Measurements from ENCODE around the gene CHIA. TPM values are rescaled to one million over a fixed set of nuclear protein-coding genes. Genes with fewer than 3 reads are reported as not detected.

The CHIA gene
- total and polyA plus RNA-seq, 12 donors, result 0.30 TPM; not detected in 11

GRCh38 chr1:111318523-111318922 is 27.9 kb downstream of the CHIA start:
- ATAC-seq, result no peak
- intact Hi-C loops (cut with DNase I), result loop anchor here in 1 of 10 donors (5.0 kb wide), 1 partner anchor 34 kb away; no protein-coding TSS in a partner anchor

GRCh38 chr1:111320066-111320879 is 29.6 kb downstream of the CHIA start:
- DNase-seq, result no peak
- no peaks in the 10 kb centered on the region for H3K36me3 ChIP-seq

More at GRCh38 chr1:111318523-111318922, 27.9 kb downstream of the CHIA start:
- H3K9me3 ChIP-seq, result no peaks in the 10 kb centered on the region
- no peak overlapping the region for H3K27ac ChIP-seq
- WGBS, 2 donors, result 70 to 74% methylated on average over 3 of the region's 3 CpGs
- peaks cover 0 to 7% (median 4%) of the 10 kb centered on the region in 7 donors for H3K27me3 ChIP-seq
- H3K4me1 ChIP-seq, result no peaks in the 10 kb centered on the region
- H3K4me3 ChIP-seq, result no peak overlapping the region
- no peaks in the 10 kb centered on the region for H3K36me3 ChIP-seq
- no peak for DNase-seq
- TF ChIP-seq CTCF (IDR thresholded peaks at IDR 0.05), result no peak

GRCh38 chr1:111323231-111323630 is 32.6 kb downstream of the CHIA start:
- no peak for DNase-seq
- TF ChIP-seq CTCF (IDR thresholded peaks at IDR 0.05), result no peak
- H3K27ac ChIP-seq, result no peak overlapping the region
- no peaks in the 10 kb centered on the region for H3K4me1 ChIP-seq
- intact Hi-C loops (cut with DNase I), result loop anchor here in 1 of 10 donors (10.0 kb wide), 1 partner anchor 98 kb away; the partner anchor contains the start of gene CHI3L2
- H3K4me3 ChIP-seq, result no peak overlapping the region
- WGBS, 2 donors, result 89 to 91% methylated on average over 1 of the region's 1 CpG
- H3K9me3 ChIP-seq, result peaks cover 0 to 19% (median 10%) of the 10 kb centered on the region in 11 donors
- H3K27me3 ChIP-seq, result peaks cover 0 to 7% (median 0%) of the 10 kb centered on the region in 7 donors
- H3K36me3 ChIP-seq, result no peaks in the 10 kb centered on the region
- ATAC-seq, result no peak

More at GRCh38 chr1:111320066-111320879, 29.6 kb downstream of the CHIA start:
- H3K4me1 ChIP-seq, result no peaks in the 10 kb centered on the region
- H3K9me3 ChIP-seq, result no peaks in the 10 kb centered on the region
- intact Hi-C loops (cut with DNase I), result loop anchor here in 1 of 10 donors (10.0 kb wide), 1 partner anchor 95 kb away; the partner anchor contains the start of gene CHI3L2
- H3K4me3 ChIP-seq, result no peak overlapping the region
- peaks cover 0 to 7% (median 0%) of the 10 kb centered on the region in 7 donors for H3K27me3 ChIP-seq
- no peak for ATAC-seq
- TF ChIP-seq CTCF (IDR thresholded peaks at IDR 0.05), result no peak
- no peak overlapping the region for H3K27ac ChIP-seq
- WGBS, 2 donors, result 72 to 80% methylated on average over 12 of the region's 12 CpGs

- Histone ChIP-seq H3K36me3 (no peaks in the 10 kb centered on the region), H3K4me3 (no peak overlapping the region), H3K27ac (no peak overlapping the region), H3K4me1 (no peaks in the 10 kb centered on the region), H3K9me3 (peaks cover 0 to 57% (median 10%) of the 10 kb centered on the region in 11 donors), H3K27me3 (peaks cover 0 to 3% (median 0%) of the 10 kb centered on the region in 7 donors)
- no peak for TF ChIP-seq CTCF (IDR thresholded peaks at IDR 0.05)
- 72 to 85% methylated on average over 1 of the region's 1 CpG for WGBS, 2 donors
- DNase-seq (no peak), ATAC-seq (no peak)
- intact Hi-C loops (cut with DNase I), result loop anchor here in 4 of 10 donors (5.0 kb wide), 2 partner anchors 105 to 110 kb away; partner anchors contain the start of gene CHI3L2 (in 1 of the 4)
Measured at GRCh38 chr1:111332190-111332589, 41.5 kb downstream of the CHIA start.

All from heart right ventricle (tissue), 16 donors.